ENCODE results near the gene TADA2B.
A peak's percentile ranks its signal among the peaks of the same experiment; 100 is the strongest.

The TADA2B gene

DNA sequence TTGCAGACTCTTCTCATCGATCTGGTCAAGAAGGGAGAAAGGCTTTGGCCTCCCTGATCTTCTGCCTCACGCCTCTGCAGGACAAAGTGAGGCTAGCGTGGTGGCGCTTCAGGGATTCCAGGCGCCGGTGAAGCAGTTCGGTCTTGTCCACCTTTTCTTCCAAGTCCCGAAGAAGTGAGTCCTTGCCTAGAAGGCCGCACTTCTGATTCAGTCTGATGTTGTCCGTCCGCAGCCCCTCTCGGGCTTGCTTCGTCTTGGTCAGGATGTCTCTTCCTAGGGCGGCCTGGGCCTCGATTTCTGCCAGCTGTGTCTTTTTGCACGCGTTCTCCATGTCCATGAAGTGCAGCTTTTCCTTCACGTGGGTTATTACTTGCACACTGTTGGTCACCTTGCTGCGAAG, 1.9 kb upstream of the TADA2B start:
- DNase-seq (ENCODE audit: low read depth) = no peak

DNA sequence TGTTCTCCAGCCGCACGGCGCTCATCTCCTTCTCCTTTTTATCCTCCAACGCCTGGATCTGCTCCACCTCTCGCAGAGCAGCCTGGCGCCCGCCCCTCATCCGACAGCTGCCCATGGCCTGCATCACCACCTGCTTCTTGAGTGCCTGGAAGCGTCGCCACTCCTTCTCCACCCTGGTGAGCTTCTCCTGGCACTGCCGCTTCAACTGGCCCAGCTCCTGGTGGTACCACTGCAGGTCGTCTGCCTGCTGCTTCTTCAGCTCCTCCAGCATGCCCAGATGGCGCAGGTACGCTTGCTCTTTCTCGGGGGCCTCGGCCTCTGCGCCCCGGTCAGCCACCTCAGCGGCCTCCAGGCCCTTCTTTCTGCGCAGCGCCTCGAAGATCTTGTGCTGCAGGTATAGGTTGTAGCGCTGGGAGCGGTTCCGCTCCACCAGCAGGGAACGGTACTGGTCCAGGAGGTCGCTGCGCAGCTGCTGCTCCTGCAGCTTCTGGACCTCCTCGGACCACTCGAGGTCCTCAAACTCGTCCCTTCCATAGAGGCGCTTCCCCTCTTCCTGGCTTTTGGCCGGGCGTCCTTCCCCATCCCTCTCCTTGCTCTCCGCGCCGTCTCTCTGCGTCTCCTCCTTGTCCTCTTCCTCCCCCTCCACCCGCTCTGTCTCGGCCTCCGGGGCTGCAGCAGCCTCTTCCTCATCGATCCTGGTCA, 1.2 kb upstream of the TADA2B start:
- no peak for DNase-seq (ENCODE audit: low read depth)

GRCh38 chr4:7042503-7043283, 479 bp upstream of the TADA2B start:
- peak; percentile 93 for DNase-seq (ENCODE audit: low read depth)

DNA sequence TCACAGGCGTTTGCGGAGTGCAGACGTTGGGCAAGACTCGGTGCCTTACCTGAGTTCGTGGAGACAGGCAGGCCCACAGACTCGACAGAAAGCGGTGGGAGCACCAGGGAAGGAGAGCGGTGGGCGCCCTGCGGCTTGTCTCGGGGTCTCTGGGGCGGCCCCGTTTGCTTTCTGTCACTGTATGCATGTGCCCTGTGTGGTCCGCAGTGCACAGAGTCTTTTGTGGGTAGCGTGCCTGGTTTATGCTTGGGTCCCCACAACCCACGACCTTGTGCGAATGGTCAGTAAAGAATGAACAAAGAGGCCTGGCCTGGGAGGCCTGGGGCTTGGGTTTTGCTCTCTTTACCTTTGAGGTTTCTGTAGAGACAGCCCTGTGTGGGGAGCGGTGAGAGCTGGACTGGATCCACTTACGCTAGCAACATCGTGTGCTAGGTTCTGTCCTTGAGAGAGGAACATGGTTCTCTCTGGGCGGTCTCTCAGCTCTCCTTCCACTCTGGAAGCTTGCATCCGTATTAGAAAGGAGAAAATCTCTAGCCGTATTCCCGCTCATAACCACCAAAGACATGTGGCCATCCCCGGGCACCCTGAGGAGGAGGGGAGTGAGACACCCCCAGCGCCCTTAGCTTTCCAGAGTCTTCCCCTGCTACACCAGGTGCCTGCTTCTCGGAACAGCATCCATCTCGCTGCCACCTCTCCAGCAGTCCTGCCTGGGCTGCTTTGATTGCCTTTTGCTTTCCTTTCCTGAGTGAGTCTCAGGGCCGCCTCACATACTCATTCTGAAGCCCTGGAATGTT, 1.2 kb downstream of the TADA2B start:
- DNase-seq (ENCODE audit: low read depth) = no peak

- no peak for DNase-seq (ENCODE audit: low read depth)
Measured at GRCh38 chr4:7045553-7045952, 2.4 kb downstream of the TADA2B start.

- DNase-seq (ENCODE audit: low read depth) = no peak
Measured at GRCh38 chr4:7045961-7046921, 3.1 kb downstream of the TADA2B start.

- DNase-seq (ENCODE audit: low read depth) = no peak
Measured at GRCh38 chr4:7046971-7047370, 3.8 kb downstream of the TADA2B start.

GRCh38 chr4:7048642-7049041, 5.5 kb downstream of the TADA2B start:
- DNase-seq (ENCODE audit: low read depth) = no peak

DNA sequence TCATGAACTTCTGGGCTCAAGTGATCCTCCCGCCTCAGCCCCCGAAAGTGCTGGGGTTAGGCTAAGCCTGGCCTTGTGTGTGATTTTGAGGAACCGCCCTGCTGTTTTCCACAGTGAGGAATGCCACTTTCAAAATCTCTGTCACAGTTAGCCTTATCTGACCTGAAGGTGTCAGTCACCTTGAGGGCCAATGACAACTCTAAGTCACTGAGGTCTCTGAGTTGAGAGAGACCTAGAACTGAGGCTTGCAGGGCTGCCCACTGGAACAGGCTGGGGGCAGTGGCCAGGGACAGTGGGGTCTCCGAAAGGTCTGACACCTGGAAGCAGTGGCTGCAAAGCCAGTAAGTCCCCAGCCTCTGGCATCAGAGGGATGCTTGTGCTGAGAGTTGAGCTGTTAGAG, 6.1 kb downstream of the TADA2B start:
- DNase-seq (ENCODE audit: low read depth) = no peak

DNA sequence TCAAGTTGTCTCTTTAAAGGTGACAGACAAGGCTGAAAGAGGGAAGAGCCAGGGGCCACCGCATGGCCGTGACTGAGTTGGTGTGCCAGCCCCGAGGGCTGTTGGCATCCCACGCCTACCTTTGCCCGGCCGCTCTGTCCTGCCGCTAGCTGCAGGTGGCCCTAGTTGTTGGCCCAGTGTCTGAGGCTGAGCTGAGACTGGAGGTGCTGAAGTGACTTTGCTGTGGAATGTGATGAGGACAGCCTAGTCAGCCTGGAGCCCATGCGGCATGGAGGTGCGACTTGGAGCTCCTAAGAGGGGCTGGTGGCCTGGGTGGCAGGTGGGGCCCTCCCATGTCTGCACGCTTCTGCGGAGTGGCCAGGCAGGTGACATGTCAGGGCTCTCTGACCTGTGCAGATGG, 6.6 kb downstream of the TADA2B start:
- no peak for DNase-seq (ENCODE audit: low read depth)

GRCh38 chr4:7050481-7051143, 7.4 kb downstream of the TADA2B start:
- DNase-seq (ENCODE audit: low read depth) = no peak

- no peak for DNase-seq (ENCODE audit: low read depth)
Measured at GRCh38 chr4:7051144-7051495, 7.9 kb downstream of the TADA2B start.

DNA sequence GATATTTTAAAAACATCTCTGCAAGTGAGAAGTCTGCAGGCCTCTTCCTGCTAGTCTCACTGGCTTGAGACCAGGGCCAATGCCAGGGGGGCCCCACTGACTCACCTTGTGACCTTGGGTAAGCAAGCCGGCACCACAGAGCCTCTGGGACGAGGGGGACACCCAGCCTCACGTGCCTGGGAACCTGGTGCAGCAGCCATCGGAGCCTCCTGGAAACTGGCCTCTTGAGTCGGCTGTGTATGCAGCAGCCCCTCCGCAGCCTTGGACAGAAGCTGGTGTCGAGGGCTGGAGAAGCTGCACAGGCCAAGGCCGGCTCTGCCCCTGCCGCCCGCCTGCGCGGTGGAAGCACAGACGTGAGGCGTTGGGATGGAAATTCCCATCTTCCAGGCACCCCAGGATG, 8.7 kb downstream of the TADA2B start:
- no peak for DNase-seq (ENCODE audit: low read depth)

GRCh38 chr4:7052313-7052712, 9.1 kb downstream of the TADA2B start:
- DNase-seq (ENCODE audit: low read depth) = no peak

- no peak for DNase-seq (ENCODE audit: low read depth)
Measured at GRCh38 chr4:7052923-7053715, 9.9 kb downstream of the TADA2B start.

GRCh38 chr4:7054106-7054880, 11.1 kb downstream of the TADA2B start:
- DNase-seq (ENCODE audit: low read depth) = no peak

GRCh38 chr4:7055111-7055989, 12.2 kb downstream of the TADA2B start:
- DNase-seq (ENCODE audit: low read depth) = no peak

DNA sequence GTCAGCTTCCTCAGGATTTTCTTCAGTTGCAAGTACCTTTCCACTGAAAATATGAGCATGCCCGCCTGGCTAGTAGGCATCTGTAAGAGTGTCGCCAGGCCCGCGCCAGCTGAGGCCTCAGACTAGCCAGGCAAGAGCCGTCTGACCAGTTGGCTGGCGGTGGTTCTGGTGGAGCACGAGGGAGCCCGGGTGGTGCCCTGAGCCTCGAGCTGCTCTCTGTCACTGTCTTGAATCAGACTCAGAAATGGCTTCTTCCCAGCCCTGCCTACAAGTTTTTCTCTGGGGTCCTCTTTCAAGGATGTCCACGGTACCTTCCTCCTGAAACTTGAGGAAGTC, 12.8 kb downstream of the TADA2B start:
- no peak for DNase-seq (ENCODE audit: low read depth)

DNA sequence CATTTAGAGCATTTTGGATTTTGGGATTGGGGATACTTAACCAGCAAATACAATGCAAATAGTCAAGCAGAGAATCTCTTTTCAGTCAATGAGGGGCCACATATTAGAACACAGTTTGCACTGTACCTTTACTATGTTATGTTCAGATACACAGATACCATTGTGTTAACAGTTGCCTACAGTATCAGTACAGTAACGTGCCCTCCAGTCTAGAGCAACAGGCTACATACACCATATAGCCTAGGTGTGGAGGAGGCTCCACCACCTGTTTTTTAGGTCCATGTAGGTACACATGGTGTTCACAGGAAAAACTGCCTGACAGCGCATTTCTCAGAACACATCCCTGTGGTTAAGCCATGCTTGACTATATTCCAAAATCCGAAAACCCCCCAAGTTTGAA, 15.6 kb downstream of the TADA2B start:
- DNase-seq (ENCODE audit: low read depth) = no peak

Data from activated T-cell treated with anti-CD3 and anti-CD28 coated beads for 24 hours (primary cell).